ENCODE data around the gene UTP4.

UTP4 gene

GRCh38 chr16:69132424-69133252, at the start of gene UTP4, which contains the start of gene CHTF8:
TSS of gene UTP4 (plus strand) at chr16:69132649. CDS start at chr16:69133460, 811 bp downstream.
TSS of gene CHTF8 (minus strand) at chr16:69132588. CDS start at chr16:69121458, 11,130 bp downstream.
- peak; percentile 72 to 85 for DNase-seq (ENCODE audit: low read depth in 2 of 2)

- DNase-seq (ENCODE audit: low read depth in 2 of 2) = no peak
These were observed 49.0 kb upstream of the UTP4 start for GRCh38 chr16:69083306-69083941.

- DNase-seq (ENCODE audit: low read depth in 2 of 2) = no peak
These were observed 48.2 kb upstream of the UTP4 start for GRCh38 chr16:69084289-69084688.

DNA sequence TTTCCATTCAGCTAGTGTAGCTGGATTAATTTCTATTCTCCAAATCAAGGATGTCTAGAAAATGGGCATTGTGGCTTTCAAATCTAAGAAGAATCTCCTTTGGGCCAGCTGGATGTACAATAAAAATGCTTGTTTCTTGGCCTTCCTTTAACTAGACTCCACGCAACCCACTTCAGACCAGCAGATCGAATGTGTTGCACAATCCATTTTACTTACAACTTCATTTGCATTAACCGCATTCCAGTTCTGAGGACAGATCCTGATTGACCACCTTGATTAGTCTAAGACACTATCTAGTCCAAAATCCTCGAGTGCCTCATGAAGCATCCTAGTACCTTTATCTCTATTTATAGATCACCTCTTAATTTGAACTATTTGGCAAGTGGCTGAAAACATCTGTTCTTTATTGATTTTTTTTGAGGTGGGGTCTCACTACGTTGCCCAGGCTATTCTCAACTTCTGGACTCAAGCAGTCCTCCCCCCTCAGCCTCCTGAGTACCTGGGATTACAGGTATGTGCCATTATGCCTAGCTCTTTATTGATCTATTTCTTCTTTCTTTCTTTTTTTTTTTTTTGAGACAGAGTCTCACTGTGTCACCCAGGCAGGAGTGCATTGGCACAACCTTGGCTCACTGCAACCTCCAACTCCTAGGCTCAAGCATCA, 47.3 kb upstream of the UTP4 start:
- no peak for DNase-seq (ENCODE audit: low read depth in 2 of 2)

DNA sequence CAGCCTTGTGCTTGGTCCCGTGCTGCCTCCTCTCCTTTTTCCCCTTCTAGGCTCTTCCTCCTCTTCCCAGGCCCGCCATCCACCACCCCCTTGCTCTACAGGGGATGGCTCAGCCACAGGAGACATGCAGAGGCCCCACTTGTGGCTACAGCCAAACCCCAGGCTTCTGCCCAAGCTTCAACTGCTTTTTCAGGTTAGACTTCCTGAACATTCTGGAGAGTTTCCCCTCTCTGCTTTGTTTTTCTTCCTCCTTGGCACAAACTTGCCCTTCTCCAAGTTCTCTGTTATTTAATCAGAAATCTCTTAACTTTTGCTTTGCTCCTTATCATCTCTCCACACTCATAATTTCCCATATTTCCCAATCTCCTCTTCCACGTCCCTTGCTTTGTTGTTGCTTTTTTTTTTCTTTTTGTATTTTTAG, 45.3 kb upstream of the UTP4 start:
- DNase-seq (ENCODE audit: low read depth in 2 of 2) = no peak

DNA sequence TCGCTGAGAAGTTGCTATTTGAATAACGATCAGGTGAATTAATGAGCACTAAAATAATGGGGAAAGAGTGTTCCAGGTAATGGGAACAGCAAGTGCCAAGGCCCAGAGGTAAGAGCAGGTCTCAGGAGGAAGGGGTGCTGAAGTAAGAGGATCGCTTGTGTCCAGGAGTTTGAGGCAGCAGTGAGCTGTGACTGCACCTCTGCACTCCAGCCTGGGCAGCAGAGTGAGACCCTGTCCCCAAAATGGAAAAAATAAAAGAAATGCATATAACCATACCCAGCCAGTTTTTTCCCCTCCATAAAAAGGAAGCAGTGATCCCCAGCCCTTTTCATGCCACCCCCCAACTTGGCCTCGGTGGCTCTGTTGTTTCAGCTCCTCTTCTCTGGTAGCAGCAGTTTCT, 43.8 kb upstream of the UTP4 start:
- no peak for DNase-seq (ENCODE audit: low read depth in 2 of 2)

DNA sequence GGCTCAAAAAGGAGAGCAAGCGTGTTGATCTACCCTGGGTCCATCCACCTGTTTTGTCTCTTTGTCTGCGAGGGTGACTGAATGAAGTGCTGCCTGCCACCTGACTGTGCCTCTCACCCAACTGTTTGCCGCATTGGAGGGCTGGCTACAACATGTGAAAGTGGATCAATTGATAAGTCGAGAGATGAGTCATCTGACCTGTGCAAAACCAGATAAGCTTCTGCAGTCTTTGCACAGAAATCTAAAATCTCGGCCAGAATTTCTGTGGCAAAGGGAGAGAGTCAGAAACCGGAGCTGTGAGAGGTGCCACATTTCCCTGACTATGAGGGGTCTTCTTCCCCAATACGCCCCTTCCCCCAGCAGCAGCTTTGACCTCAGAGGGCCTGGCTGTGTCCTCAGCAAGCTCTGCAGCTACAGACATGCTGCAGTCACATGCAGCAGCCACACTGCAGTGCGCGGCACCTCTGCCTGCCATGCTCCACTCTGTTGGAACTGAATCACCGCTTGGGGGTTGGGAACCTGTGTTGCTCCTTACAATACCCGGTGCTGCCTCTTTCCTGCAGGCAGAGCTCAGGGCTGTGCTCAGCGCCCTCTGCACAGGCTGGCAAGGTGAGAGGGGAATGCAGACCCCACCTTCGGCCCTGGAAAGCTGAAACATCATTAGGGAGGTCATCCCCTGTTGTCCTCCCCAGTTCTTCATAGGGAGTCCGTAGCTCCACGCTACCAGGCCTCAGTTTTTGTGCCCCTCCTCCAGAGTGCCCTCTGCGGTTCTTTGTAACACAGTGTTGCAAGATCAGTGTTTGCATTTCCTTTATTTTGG, 43.1 kb upstream of the UTP4 start:
- peak in 1 of 2 experiments; percentile 17 for DNase-seq (ENCODE audit: low read depth in 2 of 2)

DNA sequence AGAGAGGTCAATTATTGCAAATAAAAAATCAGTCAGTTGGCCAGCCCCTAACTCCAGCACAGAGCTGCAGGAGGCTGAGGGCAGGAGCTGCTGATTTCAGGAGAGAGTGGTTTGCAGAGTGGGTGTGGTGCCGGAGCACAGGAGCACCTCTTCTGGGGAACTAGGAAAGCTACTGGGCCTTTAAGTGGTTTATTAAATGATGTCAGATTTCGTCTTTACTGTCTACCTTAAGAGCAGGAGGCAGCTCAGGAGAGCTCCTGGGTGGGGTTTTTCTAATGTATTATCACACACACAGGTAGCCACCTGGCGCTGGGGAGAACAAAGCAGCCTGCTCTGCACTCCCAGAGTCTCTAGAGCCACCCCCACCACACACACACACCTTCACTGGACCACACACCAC, 38.5 kb upstream of the UTP4 start:
- DNase-seq (ENCODE audit: low read depth in 2 of 2) = no peak

- no peak for DNase-seq (ENCODE audit: low read depth in 2 of 2)
These were observed 37.9 kb upstream of the UTP4 start for GRCh38 chr16:69094501-69094900.

DNA sequence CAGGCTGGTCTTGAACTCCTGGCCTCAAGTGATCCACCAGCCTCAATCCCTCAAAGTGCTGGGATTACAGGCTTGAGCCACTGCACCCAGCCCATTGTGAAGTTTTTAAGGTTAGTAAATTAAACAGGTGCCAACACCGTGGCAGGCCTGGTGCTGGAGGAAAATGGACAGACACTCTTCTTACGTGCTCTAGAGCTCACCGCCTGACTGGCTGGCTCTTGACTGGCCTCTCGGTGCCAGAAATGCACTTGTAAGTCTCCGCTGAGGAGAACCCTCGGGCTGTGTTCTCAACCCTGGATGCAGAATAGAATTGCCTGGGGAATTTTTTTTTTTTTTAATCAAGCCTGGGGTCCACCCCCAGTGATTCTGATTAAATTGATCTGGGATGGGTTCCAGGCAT, 37.3 kb upstream of the UTP4 start:
- no peak for DNase-seq (ENCODE audit: low read depth in 2 of 2)

DNA sequence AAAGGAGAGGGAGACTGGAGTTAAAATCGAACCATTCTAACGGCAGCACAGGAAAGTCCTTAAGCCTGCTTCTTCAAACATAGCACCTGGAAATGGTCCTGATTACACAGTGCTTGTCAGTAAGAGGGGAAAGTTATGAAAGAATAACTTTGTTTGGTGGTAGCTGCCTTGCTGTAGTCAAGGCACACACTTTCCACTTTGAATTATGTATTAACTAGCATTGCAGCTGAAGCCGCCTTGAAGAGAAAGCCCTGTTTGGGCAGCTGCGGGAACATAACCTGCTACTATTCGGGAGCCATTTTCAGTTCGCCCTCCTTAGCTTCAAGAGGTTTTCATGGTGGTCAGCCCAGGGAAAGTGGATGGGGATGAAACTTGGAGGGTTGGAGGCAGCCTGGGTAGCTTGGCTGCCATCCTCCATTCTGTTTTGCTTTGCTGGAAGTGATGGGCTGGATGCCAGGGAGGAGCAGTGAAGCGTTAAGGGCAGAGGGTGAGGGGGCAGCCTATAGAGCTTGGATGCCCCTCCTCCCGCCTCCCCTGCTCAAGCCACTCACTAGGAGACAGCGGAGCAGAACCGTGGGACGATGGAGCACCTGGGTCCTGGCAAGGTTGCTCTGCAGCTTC, 32.3 kb upstream of the UTP4 start:
- no peak for DNase-seq (ENCODE audit: low read depth in 2 of 2)

DNA sequence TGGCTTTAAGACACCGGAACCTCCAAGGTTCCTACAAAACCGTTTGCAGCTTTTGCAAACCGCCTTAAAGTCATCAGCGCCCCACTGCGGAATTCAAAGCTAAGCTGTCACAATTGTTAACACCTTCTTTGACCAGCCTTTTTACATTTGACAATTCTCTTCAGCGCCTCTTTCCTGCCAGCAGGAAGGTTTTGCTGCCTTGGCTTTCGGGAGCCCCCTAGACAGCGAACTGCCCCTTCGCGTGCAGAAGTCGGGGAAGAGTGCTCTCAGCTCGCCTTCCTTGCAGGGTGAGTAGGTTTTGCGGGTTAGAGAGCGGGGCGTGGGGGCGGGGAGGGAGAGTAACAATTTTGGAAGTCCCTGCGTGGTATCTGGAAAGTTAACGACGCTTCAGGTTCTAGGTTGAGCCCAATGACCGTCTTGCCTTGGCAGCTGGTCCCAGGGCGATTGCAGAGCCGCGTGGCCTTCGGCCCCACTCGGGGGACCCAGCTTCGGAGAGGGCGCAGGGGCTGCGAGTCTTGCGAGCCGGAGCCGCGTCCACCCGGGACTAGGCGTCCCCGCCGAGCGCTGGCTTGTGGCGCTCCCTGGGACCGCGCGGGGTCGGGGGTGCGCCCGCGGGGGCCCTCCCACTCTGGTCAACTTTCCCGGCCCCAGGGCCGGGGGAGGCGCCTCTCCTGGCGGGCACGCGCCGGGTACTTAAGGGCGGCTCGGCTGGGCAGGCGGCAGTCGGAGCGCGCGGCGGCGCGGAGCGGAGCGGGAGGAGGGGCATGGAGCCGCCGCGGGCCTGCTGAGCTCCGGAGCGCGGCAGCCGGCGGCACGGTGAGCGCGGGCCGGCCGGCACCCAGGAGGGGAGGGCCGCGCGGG, 26.7 kb upstream of the UTP4 start, which contains the start of gene HAS3:
HAS3 (plus strand) TSS at position 153 of the 861 bp plus-strand sequence. CDS start 3,743 bp downstream, outside the sequence.
- DNase-seq (ENCODE audit: low read depth in 2 of 2) = peak in 1 of 2 experiments; percentile 31

GRCh38 chr16:69106491-69107315, 25.7 kb upstream of the UTP4 start:
- no peak for DNase-seq (ENCODE audit: low read depth in 2 of 2)

DNA sequence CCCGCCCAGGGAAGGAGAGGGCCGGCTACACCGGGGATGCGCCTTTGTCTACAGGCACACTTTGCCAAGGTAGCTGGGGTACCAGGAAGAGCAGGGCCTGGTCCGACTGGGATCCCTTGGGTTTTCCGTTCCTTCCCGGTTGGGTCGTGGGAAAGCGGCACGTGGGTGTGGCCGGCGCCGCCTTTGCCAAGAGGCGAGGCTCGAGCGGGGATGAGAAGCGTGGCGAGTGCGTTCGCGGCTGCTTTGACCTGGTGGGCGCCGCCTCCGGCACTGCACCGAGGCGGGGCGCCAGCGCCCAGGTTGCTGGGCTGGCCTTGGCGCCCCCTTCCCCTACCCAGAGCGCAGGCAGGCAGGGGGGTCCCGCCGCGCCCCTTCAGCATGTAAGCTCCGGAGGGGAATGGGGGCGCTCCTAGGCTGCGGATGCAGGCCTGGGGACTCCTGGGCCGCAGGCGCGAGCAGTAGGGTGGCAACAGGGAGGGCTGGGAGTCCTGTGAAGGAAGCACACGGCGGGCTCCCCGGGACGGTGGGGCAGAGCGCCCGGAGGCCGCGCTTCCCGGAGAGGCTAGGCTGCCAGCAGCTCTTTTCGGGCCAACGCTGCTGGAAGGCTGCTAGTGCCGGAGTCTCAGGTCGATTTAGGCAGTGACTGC, 25.0 kb upstream of the UTP4 start:
- DNase-seq (ENCODE audit: low read depth in 2 of 2) = no peak

DNA sequence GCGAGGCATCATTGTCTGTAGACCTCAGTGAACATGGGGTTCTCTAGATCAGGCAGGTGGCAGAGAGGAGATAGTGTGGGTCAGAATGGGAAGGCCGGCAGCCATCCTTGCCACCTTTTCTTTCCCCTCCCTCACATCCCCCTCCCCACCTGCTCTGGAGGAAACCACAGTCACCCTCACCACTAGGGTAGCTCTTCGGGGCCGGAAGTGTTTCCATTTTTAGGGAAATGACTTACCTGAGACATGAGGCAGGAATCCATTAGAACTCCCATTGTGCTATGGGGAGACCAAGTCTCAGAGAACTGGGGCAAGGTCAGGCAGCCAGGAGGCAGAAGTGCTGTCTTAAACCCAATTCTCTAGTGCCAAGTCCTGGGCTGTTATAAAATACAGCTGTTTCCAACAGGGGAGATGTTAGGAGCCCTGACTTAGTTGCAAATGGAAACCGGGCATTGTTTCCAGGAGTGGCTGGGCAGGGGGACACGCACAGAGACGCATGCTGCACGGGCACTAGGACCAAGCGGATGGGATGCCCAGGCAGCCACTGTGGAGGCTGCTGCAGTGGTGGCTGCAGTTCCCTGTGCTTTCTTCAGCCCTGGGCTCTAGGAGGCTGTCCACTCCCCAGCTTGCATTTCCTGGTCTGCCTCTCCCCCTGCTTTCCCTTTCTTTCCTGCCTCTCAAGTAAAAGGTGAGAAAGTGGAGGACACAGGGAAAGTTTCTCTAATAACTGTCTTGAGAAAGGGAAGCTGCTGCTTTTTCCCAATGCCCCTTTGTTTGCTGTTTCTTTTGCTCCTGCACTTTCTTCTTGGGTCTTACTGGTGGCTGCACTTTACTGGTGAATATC, 24.2 kb upstream of the UTP4 start:
- DNase-seq (ENCODE audit: low read depth in 2 of 2) = no peak

- no peak for DNase-seq (ENCODE audit: low read depth in 2 of 2)
These were observed 23.6 kb upstream of the UTP4 start for GRCh38 chr16:69108905-69109252.

- no peak for DNase-seq (ENCODE audit: low read depth in 2 of 2)
These were observed 22.8 kb upstream of the UTP4 start for GRCh38 chr16:69109486-69110270.

All from stimulated activated CD4-positive, alpha-beta T cell treated with anti-CD3 and anti-CD28 coated beads, Interleukin-12 subunit alpha, Interleukin-12 subunit beta, amount 100 ng/mL, for 24 hours (primary cell).